GM12891 (cell line): Measurements from ENCODE around the gene TSPAN10.
"Not testable (repeated sequence)": the region's sequence is repeated elsewhere in the genome, so short reads cannot be mapped to it uniquely, and the experiment has no call there.

Experiments
- DNase-seq: peaks from one replicate; pipeline ENCODE4 v3.0.0; 2011; ENCODE audit warnings: low spot score; ENCODE audit not compliant: insufficient read length
- FAIRE-seq: peaks from 2 replicates; lab custom pipeline; 2011; peaks lifted over from hg19 to GRCh38; lab: Jason Lieb, UNC
- PAX5 ChIP-seq: IDR thresholded peaks from 2 replicates; pipeline ENCODE4 v1.6.1; 2011; ENCODE audit warnings: low read length, moderate library complexity, mild to moderate bottlenecking; ENCODE audit not compliant: insufficient read depth, severe bottlenecking
- POLR2A ChIP-seq: IDR thresholded peaks from 2 replicates; pipeline ENCODE4 v1.6.1; 2011; ENCODE audit warnings: low read depth, low read length, control low read depth
- POLR2AphosphoS5 ChIP-seq: IDR thresholded peaks from 2 replicates; pipeline ENCODE4 v1.6.1; 2011; ENCODE audit warnings: low read depth, low read length, control low read depth
- POU2F2 ChIP-seq: IDR thresholded peaks from 2 replicates; pipeline ENCODE4 v1.6.1; 2011; ENCODE audit warnings: low read depth, mild to moderate bottlenecking, control low read depth, low read length, moderate library complexity
- SPI1 ChIP-seq: IDR thresholded peaks from 2 replicates; pipeline ENCODE4 v1.6.1; 2011; ENCODE audit warnings: low read depth, low read length, control low read depth
- TAF1 ChIP-seq: IDR thresholded peaks from 2 replicates; pipeline ENCODE4 v1.6.1; 2011; ENCODE audit warnings: low read depth, low read length, control low read depth

Gene TSPAN10

GRCh38 chr17:81608082-81608481 is 28.9 kb upstream of the TSPAN10 start:
- no peak for TF ChIP-seq POLR2AphosphoS5
- no peak for TF ChIP-seq TAF1
- no peak for TF ChIP-seq PAX5
- no peak for TF ChIP-seq POLR2A
- TF ChIP-seq POU2F2 = no peak
- no peak for TF ChIP-seq SPI1
- DNase-seq = no peak
- FAIRE-seq = no peak

- FAIRE-seq (no peak), DNase-seq (no peak)
- TF ChIP-seq POU2F2 (no peak), POLR2A (no peak), PAX5 (no peak)
These were observed 28.4 kb upstream of the TSPAN10 start for GRCh38 chr17:81608605-81609004.

- DNase-seq (no peak), FAIRE-seq (no peak)
- TF ChIP-seq POU2F2 = no peak
- TF ChIP-seq SPI1 = no peak
- TF ChIP-seq PAX5 = no peak
- TF ChIP-seq POLR2AphosphoS5 = no peak
- no peak for TF ChIP-seq TAF1
- no peak for TF ChIP-seq POLR2A
These were observed 27.3 kb upstream of the TSPAN10 start for GRCh38 chr17:81609541-81610311.

- TF ChIP-seq POU2F2 = no peak
- no peak for TF ChIP-seq POLR2A
- no peak for TF ChIP-seq TAF1
- no peak for TF ChIP-seq PAX5
- TF ChIP-seq SPI1 = no peak
- no peak for TF ChIP-seq POLR2AphosphoS5
- FAIRE-seq (no peak), DNase-seq (no peak)
These were observed 24.6 kb upstream of the TSPAN10 start for GRCh38 chr17:81612172-81612970.

- FAIRE-seq = no peak
- DNase-seq = no peak
- TF ChIP-seq SPI1 (no peak), PAX5 (no peak), POLR2A (no peak), POU2F2 (no peak), POLR2AphosphoS5 (no peak), TAF1 (no peak)
These were observed 21.5 kb upstream of the TSPAN10 start for GRCh38 chr17:81615401-81615930.

- no peak for DNase-seq
- no peak for FAIRE-seq
- TF ChIP-seq TAF1 (no peak), SPI1 (no peak), PAX5 (no peak), POU2F2 (no peak), POLR2A (no peak), POLR2AphosphoS5 (no peak)
These were observed 20.1 kb upstream of the TSPAN10 start for GRCh38 chr17:81616877-81617276.

- not testable (repeated sequence) for DNase-seq, FAIRE-seq
These were observed 18.7 kb upstream of the TSPAN10 start for GRCh38 chr17:81618307-81618706.

GRCh38 chr17:81621494-81622130 is 15.4 kb upstream of the TSPAN10 start:
- FAIRE-seq = no peak
- TF ChIP-seq POU2F2 (no peak), POLR2AphosphoS5 (no peak), PAX5 (no peak), POLR2A (no peak), SPI1 (no peak), TAF1 (no peak)

GRCh38 chr17:81630274-81630673 is 6.7 kb upstream of the TSPAN10 start:
- FAIRE-seq = no peak
- TF ChIP-seq POLR2A = no peak
- TF ChIP-seq PAX5 = no peak
- TF ChIP-seq SPI1 = no peak
- no peak for TF ChIP-seq POU2F2
- no peak for TF ChIP-seq POLR2AphosphoS5
- no peak for TF ChIP-seq TAF1
- DNase-seq = no peak

More at GRCh38 chr17:81621494-81622130, 15.4 kb upstream of the TSPAN10 start:
- DNase-seq = no peak
